Psoas muscle (tissue), 8 donors: ENCODE data around the gene PDE6A. TPM values are rescaled to one million over a fixed set of nuclear protein-coding genes. Genes with fewer than 3 reads are reported as not detected.

Experiments
- ATAC-seq, 4 donors: fragments of 200-7000 bp; cut with Tn5 transposase; one replicate each; pipeline ENCODE4 v1.9.1; 2020; ENCODE audit warnings: moderate library complexity in 3 of 4, mild to moderate bottlenecking in 2 of 4
- DNase-seq, 2 donors: peaks; one replicate each; pipeline ENCODE4 v3.0.0-alpha.2; 2020
- H3K27ac ChIP-seq: fragments of 200-600 bp; one replicate; pipeline ENCODE4 v1.8.0; 2022
- H3K27me3 ChIP-seq, 3 donors: fragments of 200-600 bp in 1 of 3; one replicate each; pipeline versions ENCODE4 v1.6.1 to v1.8.0; 2013 to 2022; ENCODE audit warnings: low read length in 2 of 3, mild to moderate bottlenecking in 2 of 3, moderate library complexity in 1 of 3; ENCODE audit not compliant: insufficient read depth in 3 of 3
- H3K36me3 ChIP-seq, 2 donors: fragments of 200-600 bp in 1 of 2; one replicate each; pipeline versions ENCODE4 v1.6.1 to v1.8.0; 2013 to 2022; ENCODE audit warnings: low read depth in 1 of 2, mild to moderate bottlenecking in 1 of 2, moderate library complexity in 1 of 2; ENCODE audit not compliant: insufficient read depth in 1 of 2
- H3K4me1 ChIP-seq: fragments of 200-600 bp; one replicate; pipeline ENCODE4 v1.8.0; 2022
- H3K4me3 ChIP-seq: fragments of 200-600 bp; one replicate; pipeline ENCODE4 v1.8.0; 2022; ENCODE audit warnings: mild to moderate bottlenecking
- H3K9me3 ChIP-seq: fragments of 200-600 bp; one replicate; pipeline ENCODE4 v1.8.0; 2022
- WGBS, 3 donors: extraction: QIAGEN DNeasy Blood & Tissue Kit; methylation state at CpG; one replicate each; pipeline versions ENCODE4 v1.1.6 to v1.1.7; 2013; 5-methylcytosine and 5-hydroxymethylcytosine counted together
- intact Hi-C, 2 donors: fragments of 100-400 bp; cut with DNase I; formaldehyde crosslinking; loops; one replicate each; pipeline versions ENCODE4 v1.11.0 to v1.14.2; 2022
- polyA plus RNA-seq, 3 donors: library from polyadenylated mRNA; stranded (reverse); fragments of 200-250 nt; gene quantifications; one replicate each; pipeline ENCODE4 v1.2.3, GENCODE V29; 2013
- total RNA-seq, 4 donors: library from RNA; stranded (reverse); fragmentation: NEBNext Ultra II Directional in 2 of 4; extraction: Animal tissue kit (Norgen Biotek cat#: 25700) in 2 of 4; gene quantifications; one replicate each; pipeline versions ENCODE4 v1.2.1 to v1.2.4, GENCODE V29; 2021 to 2023
- TF ChIP-seq, protein P1 (sequence below): fragments of 200-600 bp; IDR thresholded peaks from one replicate; pipeline ENCODE4 v1.8.0; 2022; ENCODE audit warnings: antibody characterized with exemption
- donor health status: healthy with polysubstance abuse.
- donor health status: DM: no; HTN: no; CAD: no; lungs with moderate emphysema.
- donor health status: Bipolar disorder and iron deficiency.
- donor health status: healthy.
- donor health status: DM: yes; HTN: yes; CAD: no.
- donor health status: DM: no; HTN: no; CAD: no.
- donor health status: DM: no; HTN: no; CAD: no.
- donor health status: DM: yes; HTN: yes; CAD: no.

PDE6A gene
- total and polyA plus RNA-seq, 7 donors: 0.04 to 0.26 (median 0.10) TPM

- Histone ChIP-seq H3K27ac (no peak overlapping the region), H3K4me1 (peaks cover 8% of the 10 kb centered on the region), H3K9me3 (no peaks in the 10 kb centered on the region), H3K27me3 (no peaks in the 10 kb centered on the region), H3K36me3 (no peaks in the 10 kb centered on the region), H3K4me3 (no peak overlapping the region)
- WGBS, 3 donors: 89 to 95% (median 95%) methylated on average over 3 of the region's 3 CpGs
- no peak for ATAC-seq
- TF ChIP-seq, protein P1, sequence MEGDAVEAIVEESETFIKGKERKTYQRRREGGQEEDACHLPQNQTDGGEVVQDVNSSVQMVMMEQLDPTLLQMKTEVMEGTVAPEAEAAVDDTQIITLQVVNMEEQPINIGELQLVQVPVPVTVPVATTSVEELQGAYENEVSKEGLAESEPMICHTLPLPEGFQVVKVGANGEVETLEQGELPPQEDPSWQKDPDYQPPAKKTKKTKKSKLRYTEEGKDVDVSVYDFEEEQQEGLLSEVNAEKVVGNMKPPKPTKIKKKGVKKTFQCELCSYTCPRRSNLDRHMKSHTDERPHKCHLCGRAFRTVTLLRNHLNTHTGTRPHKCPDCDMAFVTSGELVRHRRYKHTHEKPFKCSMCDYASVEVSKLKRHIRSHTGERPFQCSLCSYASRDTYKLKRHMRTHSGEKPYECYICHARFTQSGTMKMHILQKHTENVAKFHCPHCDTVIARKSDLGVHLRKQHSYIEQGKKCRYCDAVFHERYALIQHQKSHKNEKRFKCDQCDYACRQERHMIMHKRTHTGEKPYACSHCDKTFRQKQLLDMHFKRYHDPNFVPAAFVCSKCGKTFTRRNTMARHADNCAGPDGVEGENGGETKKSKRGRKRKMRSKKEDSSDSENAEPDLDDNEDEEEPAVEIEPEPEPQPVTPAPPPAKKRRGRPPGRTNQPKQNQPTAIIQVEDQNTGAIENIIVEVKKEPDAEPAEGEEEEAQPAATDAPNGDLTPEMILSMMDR: no peak
- intact Hi-C loops: no loop called here
- DNase-seq: no peak
These were observed 23.0 kb downstream of the PDE6A start for GRCh38 chr5:149921597-149921996.

- WGBS, 3 donors: 62 to 80% (median 73%) methylated on average over 6 of the region's 6 CpGs
- peaks cover 12% of the 10 kb centered on the region for H3K4me1 ChIP-seq
- intact Hi-C loops: no loop called here
- H3K36me3 ChIP-seq: no peaks in the 10 kb centered on the region
- DNase-seq (no peak), ATAC-seq (peak in 1 of 4 donors; percentile 21)
- TF ChIP-seq, protein P1: no peak
- no peaks in the 10 kb centered on the region for H3K9me3 ChIP-seq
- no peak overlapping the region for H3K4me3 ChIP-seq
- peak overlapping the region; percentile 78 for H3K27ac ChIP-seq
- H3K27me3 ChIP-seq: no peaks in the 10 kb centered on the region
These were observed 27.4 kb downstream of the PDE6A start for GRCh38 chr5:149917073-149917676.

DNA sequence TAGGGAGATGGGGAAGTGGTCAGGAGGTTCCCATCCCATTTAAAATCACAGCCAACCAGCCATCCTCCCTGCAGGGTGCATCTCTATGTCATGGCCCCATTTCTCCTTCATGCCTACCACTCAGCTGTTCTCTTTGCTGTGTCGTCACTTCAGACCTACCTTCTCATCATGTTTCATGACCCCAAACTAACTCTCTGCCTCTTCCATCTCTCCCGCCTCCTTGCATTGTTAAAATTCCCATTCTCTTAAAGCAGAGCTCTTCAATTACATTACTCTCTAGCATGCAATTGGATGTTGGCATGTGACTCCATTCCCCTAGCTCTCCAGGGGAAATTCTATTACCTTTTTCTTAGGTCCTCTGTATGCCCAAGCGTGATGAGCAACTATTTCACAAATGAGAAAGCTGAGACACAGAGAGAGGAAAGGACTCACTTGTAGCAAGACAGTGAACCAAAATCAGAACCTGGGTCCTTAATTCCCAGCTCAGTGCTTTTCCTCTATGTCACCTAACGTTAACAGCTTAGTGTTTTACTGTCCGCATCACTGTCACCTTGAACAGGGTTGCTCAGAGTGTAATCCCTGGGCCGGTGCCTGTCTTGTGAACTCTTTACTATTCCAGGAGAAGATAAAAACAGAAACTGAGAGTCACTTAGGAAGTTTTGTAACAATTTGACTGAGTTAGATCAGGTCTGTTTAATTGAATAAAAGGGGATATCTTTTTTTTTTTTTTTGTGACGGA lies 28.1 kb downstream of the PDE6A start:
- DNase-seq (peak in 1 of 2 donors; percentile 53), ATAC-seq (peak; percentile 89 to 93 (median 92))
- TF ChIP-seq, protein P1: no peak
- no peaks in the 10 kb centered on the region for H3K36me3 ChIP-seq
- H3K4me3 ChIP-seq: no peak overlapping the region
- no peaks in the 10 kb centered on the region for H3K9me3 ChIP-seq
- 42 to 55% (median 54%) methylated on average over 7 of the region's 7 CpGs for WGBS, 3 donors
- H3K27ac ChIP-seq: peak overlapping the region; percentile 78
- intact Hi-C loops: no loop called here
- H3K4me1 ChIP-seq: peaks cover 12% of the 10 kb centered on the region
- H3K27me3 ChIP-seq: no peaks in the 10 kb centered on the region

GRCh38 chr5:149915392-149916260 lies 29.0 kb downstream of the PDE6A start:
- TF ChIP-seq, protein P1: no peak
- intact Hi-C loops: no loop called here
- H3K27ac ChIP-seq: peak overlapping the region; percentile 78
- H3K36me3 ChIP-seq: no peaks in the 10 kb centered on the region
- ATAC-seq (peak; percentile 68 to 83 (median 72)), DNase-seq (no peak)
- H3K4me3 ChIP-seq: no peak overlapping the region
- H3K9me3 ChIP-seq: no peaks in the 10 kb centered on the region
- no peaks in the 10 kb centered on the region for H3K27me3 ChIP-seq
- 51 to 77% (median 63%) methylated on average over 7 of the region's 7 CpGs for WGBS, 3 donors
- H3K4me1 ChIP-seq: peaks cover 12% of the 10 kb centered on the region
